ENCODE results near the gene ADORA2B.

Gene ADORA2B

DNA sequence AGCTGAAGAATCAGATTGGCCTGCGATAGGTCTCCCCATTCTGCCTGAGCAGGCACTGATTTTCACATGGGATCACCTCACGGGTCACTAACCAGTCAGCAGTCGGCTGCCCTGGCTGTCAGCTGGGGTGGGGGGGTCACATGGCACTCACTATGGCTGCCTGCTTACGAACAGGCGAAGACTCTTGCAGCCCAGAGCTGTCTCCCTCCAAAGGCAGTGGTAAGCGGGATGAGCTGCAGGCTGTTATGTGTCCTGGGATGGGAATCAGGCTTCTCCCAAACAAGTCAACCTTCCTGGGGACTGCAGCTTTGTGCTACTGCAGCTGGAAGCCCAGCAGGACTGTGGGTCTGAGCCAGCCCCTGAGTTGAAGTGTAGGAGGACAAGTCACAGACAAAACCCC, 29.0 kb upstream of the ADORA2B start:
- peaks cover 31% of the 10 kb centered on the region for H3K4me1 Mint-ChIP-seq (ENCODE audit: low read depth)
- H3K9me3 Mint-ChIP-seq: no peaks in the 10 kb centered on the region
- peaks cover 50% of the 10 kb centered on the region for H3K27me3 Mint-ChIP-seq
- no peak overlapping the region for H3K4me3 Mint-ChIP-seq
- no peaks in the 10 kb centered on the region for H3K36me3 Mint-ChIP-seq (ENCODE audit: low read depth)
- H3K27ac Mint-ChIP-seq: no peak overlapping the region
- intact Hi-C loops (cut with micrococcal nuclease): no loop called here

DNA sequence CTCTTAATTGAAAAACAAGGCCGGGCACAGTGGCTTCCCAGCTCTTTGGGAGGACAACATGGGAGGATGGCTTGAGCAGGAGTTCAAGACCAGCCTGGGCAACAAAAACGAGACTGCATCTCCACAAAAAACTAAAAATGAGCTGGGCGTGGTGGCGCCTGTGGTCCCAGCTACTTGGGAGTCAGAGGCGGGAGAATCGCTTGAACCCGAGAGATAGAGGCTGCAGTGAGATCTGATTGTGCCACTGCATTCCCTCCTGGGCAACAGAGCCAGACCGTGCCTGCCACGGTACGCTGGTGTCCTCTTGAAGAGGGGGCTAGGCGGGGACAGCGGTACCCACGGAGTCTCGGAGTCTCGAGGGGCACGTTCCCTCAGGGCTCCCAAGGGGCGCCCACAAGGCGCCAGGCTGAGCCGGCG, 27.9 kb upstream of the ADORA2B start:
- Mint-ChIP-seq H3K4me3 (no peak overlapping the region), H3K9me3 (no peaks in the 10 kb centered on the region), H3K36me3 (ENCODE audit: low read depth) (no peaks in the 10 kb centered on the region), H3K27me3 (peaks cover 51% of the 10 kb centered on the region), H3K27ac (no peak overlapping the region), H3K4me1 (ENCODE audit: low read depth) (peaks cover 34% of the 10 kb centered on the region)
- intact Hi-C loops (cut with micrococcal nuclease): no loop called here

DNA sequence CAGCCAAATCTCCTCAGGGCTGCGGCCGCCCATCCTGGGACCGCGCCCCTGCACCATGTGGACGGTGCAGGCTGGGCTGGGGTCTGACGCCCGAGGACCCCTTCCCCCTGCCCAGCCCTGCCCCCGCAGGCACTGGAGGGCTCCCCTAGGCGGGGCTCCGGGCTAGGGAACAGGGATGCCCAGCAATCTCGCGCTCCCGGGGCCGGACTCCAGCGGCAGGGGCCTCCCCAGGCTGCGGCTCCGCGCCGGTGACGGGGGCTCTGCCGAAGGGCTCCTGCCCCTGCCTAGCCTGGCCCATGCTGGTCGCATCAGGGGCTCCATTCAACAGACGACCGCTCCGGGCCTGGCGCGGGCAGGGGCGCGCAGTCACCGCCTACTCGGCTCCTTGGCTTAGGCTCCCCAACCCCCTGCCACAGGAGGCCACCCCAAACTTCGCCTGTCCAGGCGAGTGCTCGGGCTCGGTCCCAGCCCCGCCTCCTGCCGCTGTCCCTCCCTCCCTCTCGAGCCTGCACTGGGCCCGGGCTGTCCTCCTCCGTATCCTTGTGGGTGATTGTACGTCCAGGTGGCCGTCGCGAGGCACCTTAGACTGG, 27.4 kb upstream of the ADORA2B start:
- intact Hi-C loops (cut with micrococcal nuclease): no loop called here
- H3K27ac Mint-ChIP-seq: no peak overlapping the region
- H3K4me3 Mint-ChIP-seq: no peak overlapping the region
- peaks cover 34% of the 10 kb centered on the region for H3K4me1 Mint-ChIP-seq (ENCODE audit: low read depth)
- no peaks in the 10 kb centered on the region for H3K36me3 Mint-ChIP-seq (ENCODE audit: low read depth)
- no peaks in the 10 kb centered on the region for H3K9me3 Mint-ChIP-seq
- H3K27me3 Mint-ChIP-seq: peaks cover 51% of the 10 kb centered on the region

DNA sequence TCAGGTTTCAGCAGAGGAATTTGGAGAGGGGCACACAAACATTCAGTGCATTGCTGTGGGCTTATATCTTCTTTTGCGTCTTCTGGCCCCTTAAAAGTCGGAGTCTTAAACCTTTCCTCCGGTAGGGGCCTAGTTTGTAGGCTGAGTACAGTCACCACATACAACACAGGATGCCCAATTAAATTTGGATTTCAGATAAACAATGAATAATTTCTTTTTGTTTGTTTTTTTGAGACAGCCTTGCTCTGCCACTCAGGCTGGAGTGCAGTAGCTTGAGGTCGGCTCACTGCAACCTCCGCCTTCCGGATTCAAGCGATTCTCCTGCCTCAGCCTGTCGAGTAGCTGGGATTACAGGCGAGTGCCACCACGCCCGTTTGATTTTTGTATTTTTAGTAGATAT, 26.7 kb upstream of the ADORA2B start:
- H3K4me1 Mint-ChIP-seq (ENCODE audit: low read depth): peaks cover 34% of the 10 kb centered on the region
- intact Hi-C loops (cut with micrococcal nuclease): no loop called here
- H3K36me3 Mint-ChIP-seq (ENCODE audit: low read depth): no peaks in the 10 kb centered on the region
- H3K27ac Mint-ChIP-seq: no peak overlapping the region
- H3K9me3 Mint-ChIP-seq: no peaks in the 10 kb centered on the region
- H3K4me3 Mint-ChIP-seq: no peak overlapping the region
- peaks cover 51% of the 10 kb centered on the region for H3K27me3 Mint-ChIP-seq

DNA sequence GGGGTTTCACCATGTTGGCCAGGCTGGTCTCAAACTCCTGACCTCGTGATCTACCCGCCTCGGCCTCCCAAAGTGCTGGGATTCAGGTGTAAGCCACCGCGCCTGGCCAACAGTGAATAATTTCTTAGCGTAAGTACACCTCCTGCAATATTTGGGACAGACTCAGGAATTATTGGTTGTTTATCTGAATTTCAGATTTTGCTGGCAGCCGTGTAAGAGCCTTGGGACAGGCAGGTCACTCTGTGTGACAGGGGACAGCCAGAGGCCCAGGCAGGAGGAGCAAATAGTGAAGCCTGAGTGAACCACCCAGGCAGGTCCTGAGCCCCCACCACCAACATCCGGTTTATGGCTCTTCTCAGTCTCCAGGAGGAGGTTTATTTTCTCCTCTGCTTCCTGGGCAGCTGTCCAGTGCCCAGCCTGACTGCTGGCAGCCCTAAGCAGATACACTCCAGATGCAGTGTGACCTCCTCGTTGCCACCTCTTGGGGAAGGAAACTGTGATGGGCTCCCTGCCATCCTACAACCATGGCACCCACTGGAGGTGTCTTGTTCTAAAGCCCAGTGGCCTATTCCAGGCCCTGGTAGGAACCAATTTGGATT, 26.2 kb upstream of the ADORA2B start:
- intact Hi-C loops (cut with micrococcal nuclease): no loop called here
- H3K27me3 Mint-ChIP-seq: peaks cover 49% of the 10 kb centered on the region
- no peak overlapping the region for H3K4me3 Mint-ChIP-seq
- no peaks in the 10 kb centered on the region for H3K9me3 Mint-ChIP-seq
- peaks cover 30% of the 10 kb centered on the region for H3K4me1 Mint-ChIP-seq (ENCODE audit: low read depth)
- H3K27ac Mint-ChIP-seq: no peak overlapping the region
- H3K36me3 Mint-ChIP-seq (ENCODE audit: low read depth): no peaks in the 10 kb centered on the region

DNA sequence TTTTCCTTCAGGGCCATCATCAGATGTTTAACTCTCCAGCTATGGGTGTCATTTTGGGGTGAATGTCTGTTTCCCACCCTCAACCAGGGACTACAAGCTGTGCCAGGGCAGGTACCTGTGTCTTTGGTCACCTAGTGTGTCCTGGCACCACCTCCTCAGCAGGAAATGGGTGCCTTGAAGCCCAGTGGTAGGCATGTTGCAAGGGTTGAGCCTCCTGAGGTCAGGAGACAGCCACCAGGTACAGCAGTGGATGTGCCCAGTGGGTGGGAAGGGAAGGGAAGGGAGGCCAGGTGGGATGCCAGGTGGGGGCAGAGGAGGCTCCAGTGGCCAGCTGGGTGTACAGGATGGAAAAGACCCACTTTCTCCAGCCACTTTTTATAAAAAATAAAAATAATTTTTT, 25.5 kb upstream of the ADORA2B start:
- intact Hi-C loops (cut with micrococcal nuclease): no loop called here
- H3K27ac Mint-ChIP-seq: no peak overlapping the region
- H3K4me3 Mint-ChIP-seq: no peak overlapping the region
- H3K4me1 Mint-ChIP-seq (ENCODE audit: low read depth): peaks cover 23% of the 10 kb centered on the region
- no peaks in the 10 kb centered on the region for H3K9me3 Mint-ChIP-seq
- no peaks in the 10 kb centered on the region for H3K36me3 Mint-ChIP-seq (ENCODE audit: low read depth)
- H3K27me3 Mint-ChIP-seq: peaks cover 43% of the 10 kb centered on the region

DNA sequence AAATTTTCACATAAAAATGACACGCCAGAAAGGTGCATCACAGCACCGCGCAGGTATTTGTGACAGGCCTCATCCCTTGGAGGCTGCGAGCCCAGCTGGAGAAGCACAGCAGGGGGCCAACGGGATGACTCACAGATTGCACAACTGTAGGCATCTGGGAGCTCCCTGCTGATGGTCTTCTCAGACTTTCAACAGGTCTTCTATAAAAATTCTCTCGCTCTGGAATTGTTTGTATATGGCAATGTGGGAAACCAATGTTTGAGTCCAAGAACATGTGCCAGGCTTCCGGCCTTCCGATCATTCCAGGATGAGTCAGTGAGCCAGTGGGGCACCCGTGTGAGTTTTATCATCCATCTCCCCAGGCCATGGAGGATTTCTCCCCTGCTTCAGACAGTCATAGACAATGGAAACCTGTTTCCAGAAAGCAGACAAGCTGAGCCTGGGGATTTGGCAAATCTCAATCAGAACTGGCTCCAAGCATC, 24.1 kb upstream of the ADORA2B start:
- intact Hi-C loops (cut with micrococcal nuclease): no loop called here
- H3K4me1 Mint-ChIP-seq (ENCODE audit: low read depth): peaks cover 13% of the 10 kb centered on the region
- peaks cover 37% of the 10 kb centered on the region for H3K27me3 Mint-ChIP-seq
- no peak overlapping the region for H3K27ac Mint-ChIP-seq
- no peak overlapping the region for H3K4me3 Mint-ChIP-seq
- no peaks in the 10 kb centered on the region for H3K9me3 Mint-ChIP-seq
- H3K36me3 Mint-ChIP-seq (ENCODE audit: low read depth): no peaks in the 10 kb centered on the region

DNA sequence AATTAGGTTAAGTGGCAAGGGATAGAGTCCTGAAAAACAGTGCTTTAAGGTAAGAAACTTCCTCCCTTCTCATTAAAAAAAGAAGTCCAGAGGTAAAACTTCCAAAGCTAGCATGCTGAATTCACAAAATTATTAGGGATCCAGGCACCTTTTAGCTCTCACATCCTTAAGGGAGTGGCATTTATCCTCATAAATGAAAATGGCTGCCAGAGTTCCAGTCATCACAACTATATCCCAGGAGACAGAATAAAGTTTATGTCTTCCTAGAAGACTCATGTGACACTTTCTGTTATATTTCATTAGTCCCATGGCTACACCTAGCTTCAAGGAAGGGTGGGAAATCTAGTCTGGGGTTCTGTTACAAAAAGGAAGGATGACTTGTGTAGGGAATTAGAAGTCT, 23.3 kb upstream of the ADORA2B start:
- no peaks in the 10 kb centered on the region for H3K36me3 Mint-ChIP-seq (ENCODE audit: low read depth)
- intact Hi-C loops (cut with micrococcal nuclease): no loop called here
- H3K4me3 Mint-ChIP-seq: no peak overlapping the region
- H3K27me3 Mint-ChIP-seq: peaks cover 29% of the 10 kb centered on the region
- H3K4me1 Mint-ChIP-seq (ENCODE audit: low read depth): peaks cover 19% of the 10 kb centered on the region
- H3K9me3 Mint-ChIP-seq: no peaks in the 10 kb centered on the region
- H3K27ac Mint-ChIP-seq: no peak overlapping the region

DNA sequence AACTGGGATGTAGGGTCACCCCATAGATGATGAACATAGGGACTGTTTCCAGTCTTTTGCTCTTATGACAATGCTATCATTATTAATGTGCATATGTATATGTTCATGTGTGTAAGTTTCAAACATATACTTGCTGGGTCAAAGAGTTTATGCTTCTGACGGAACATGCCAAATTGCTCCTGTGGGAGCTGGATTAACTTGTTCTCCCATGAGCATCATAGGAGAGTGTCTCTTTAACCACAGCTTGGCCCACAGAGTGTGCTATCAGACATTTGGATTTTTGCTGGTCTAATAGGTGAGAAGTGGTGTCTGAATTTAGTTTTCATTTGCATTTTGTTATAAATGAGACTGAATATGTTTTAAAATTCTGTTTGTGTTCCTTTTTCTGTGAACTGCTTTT, 22.3 kb upstream of the ADORA2B start:
- peaks cover 22% of the 10 kb centered on the region for H3K4me1 Mint-ChIP-seq (ENCODE audit: low read depth)
- intact Hi-C loops (cut with micrococcal nuclease): no loop called here
- H3K27ac Mint-ChIP-seq: no peak overlapping the region
- H3K36me3 Mint-ChIP-seq (ENCODE audit: low read depth): no peaks in the 10 kb centered on the region
- no peak overlapping the region for H3K4me3 Mint-ChIP-seq
- no peaks in the 10 kb centered on the region for H3K9me3 Mint-ChIP-seq
- peaks cover 21% of the 10 kb centered on the region for H3K27me3 Mint-ChIP-seq

DNA sequence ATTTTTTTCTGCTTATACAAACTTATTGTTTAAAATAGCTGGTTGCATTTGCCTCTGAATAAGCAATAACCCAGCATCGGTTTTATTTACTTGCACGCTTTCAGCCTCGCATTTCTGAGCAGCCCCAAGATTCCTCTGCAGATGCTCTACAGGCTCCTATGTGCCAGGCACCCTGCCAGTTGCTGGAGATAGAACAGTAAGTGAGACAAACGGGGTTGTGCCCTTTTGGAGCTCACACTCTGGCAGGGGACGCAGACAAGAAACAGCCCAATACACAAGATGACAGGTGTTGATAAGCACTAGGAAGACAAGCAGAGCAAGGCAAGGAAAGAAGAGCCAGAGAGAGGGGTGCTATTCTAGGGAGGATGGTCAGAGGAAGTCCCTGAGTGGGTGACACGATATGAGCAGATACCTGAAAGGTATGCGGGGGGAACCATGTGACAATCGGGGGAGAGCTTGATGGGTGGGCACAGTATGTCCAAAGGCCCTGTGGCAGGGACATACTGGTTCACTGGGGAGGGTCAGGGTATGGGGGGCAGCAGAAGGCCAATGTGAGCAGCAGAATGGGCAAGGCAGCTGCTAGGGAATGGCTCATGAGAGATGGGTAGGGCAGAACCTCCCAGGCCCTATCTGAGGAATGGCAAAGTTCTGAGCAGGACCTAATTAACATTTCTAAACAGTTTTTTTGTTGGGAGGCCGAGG, 18.7 kb upstream of the ADORA2B start:
- peak overlapping the region; percentile 78 for H3K27ac Mint-ChIP-seq

DNA sequence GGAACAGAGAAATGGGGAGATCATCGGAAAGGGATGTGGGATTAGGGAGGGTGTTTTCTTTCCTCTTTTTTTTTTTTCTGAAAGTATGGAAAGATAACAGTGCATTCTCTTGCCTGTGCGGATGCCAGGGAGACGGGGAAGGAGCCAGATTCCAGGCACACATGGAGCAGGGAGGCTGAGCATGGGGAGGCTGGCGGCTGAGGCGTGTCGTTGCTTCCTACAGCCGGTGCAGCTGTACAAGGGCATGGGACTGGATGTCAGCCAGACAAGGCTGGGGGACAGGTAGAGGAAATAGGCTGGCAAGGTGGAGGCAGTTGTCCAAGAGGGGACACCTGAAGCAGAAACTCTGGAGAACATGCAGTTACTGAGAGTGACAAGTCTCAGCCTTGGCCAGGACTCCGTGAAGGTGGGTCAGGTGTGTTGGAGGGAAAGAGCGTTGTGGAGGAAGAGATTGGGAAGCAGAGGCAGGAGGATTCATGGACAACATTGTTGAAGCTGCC, 16.6 kb upstream of the ADORA2B start:
- peaks cover 16% of the 10 kb centered on the region for H3K27me3 Mint-ChIP-seq

More for the DNA sequence above, 18.7 kb upstream of the ADORA2B start:
- Mint-ChIP-seq H3K4me1 (ENCODE audit: low read depth) (peaks cover 45% of the 10 kb centered on the region), H3K27me3 (peaks cover 16% of the 10 kb centered on the region), H3K9me3 (no peaks in the 10 kb centered on the region), H3K36me3 (ENCODE audit: low read depth) (no peaks in the 10 kb centered on the region), H3K4me3 (no peak overlapping the region)
- intact Hi-C loops (cut with micrococcal nuclease): no loop called here

DNA sequence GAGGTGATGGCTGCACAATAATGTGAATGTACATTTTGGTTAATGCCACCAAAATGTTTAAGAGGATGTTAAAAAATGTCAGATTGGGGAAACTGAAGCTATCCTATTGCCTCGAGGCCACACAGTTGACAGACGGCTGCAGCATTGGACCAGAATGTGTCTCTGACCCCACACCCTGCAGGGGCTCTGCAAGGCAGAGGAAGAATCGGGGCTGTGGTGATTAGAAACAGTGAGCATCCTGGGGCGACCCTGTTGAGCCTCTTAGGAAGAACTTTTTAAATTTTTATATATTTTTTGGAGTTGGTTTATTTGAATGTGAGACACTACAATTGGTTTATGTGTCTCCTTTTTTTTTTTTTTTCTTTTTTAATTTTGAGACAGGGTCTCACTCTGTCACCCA, 15.0 kb upstream of the ADORA2B start:
- Mint-ChIP-seq H3K27ac (peak overlapping the region; percentile 78), H3K4me3 (no peak overlapping the region), H3K4me1 (ENCODE audit: low read depth) (peaks cover 45% of the 10 kb centered on the region), H3K27me3 (peaks cover 16% of the 10 kb centered on the region), H3K36me3 (ENCODE audit: low read depth) (no peaks in the 10 kb centered on the region), H3K9me3 (no peaks in the 10 kb centered on the region)
- intact Hi-C loops (cut with micrococcal nuclease): no loop called here

More for the DNA sequence above, 16.6 kb upstream of the ADORA2B start:
- Mint-ChIP-seq H3K4me3 (peak overlapping the region; percentile 73), H3K9me3 (no peaks in the 10 kb centered on the region), H3K36me3 (ENCODE audit: low read depth) (no peaks in the 10 kb centered on the region), H3K4me1 (ENCODE audit: low read depth) (peaks cover 45% of the 10 kb centered on the region), H3K27ac (peak overlapping the region; percentile 78)
- intact Hi-C loops (cut with micrococcal nuclease): loop anchor here (1.0 kb wide), 2 partner anchors 14 to 39 kb away; no protein-coding TSS in a partner anchor

DNA sequence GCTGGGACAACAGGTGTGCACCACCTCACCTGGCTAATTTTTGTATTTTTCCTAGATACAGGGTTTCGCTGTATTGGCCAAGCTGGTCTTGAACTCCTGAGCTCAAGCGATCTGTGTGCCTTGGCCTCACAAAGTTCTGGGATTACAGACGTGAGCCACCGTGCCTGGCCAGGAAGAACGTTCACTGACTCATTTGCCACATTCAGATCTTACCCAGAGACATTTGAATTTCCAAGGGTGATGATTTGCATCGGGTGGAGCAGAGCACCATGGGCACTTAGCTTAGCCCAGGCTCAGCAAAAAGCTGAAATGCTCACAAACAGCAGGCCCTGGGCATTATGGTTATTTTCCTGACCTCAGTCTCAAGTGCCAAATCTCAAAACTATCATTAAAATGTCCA, 14.5 kb upstream of the ADORA2B start:
- Mint-ChIP-seq H3K27ac (peak overlapping the region; percentile 42), H3K4me3 (no peak overlapping the region), H3K27me3 (peaks cover 16% of the 10 kb centered on the region), H3K9me3 (no peaks in the 10 kb centered on the region), H3K4me1 (ENCODE audit: low read depth) (peaks cover 45% of the 10 kb centered on the region), H3K36me3 (ENCODE audit: low read depth) (no peaks in the 10 kb centered on the region)
- intact Hi-C loops (cut with micrococcal nuclease): no loop called here

DNA sequence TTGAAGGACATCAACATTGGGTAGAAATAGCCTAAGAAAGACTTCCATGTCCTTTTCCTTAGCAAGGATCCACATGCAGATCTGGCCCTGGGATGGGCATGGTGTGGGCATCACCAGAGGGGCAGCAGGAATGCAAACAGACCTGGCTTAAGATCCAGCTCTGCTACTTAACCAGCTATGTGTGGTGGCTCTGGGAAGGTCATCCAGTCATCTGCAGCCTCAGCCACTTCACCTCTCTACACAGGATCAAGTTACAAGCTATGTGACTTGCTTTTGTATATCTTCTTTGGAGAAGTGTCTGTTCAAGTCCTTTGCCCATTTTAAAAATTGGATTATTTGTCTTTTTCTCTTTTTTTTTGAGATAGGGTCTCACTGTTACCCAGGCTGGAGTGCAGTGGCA, 13.5 kb upstream of the ADORA2B start:
- Mint-ChIP-seq H3K27ac (peak overlapping the region; percentile 53), H3K36me3 (ENCODE audit: low read depth) (no peaks in the 10 kb centered on the region), H3K9me3 (no peaks in the 10 kb centered on the region), H3K4me1 (ENCODE audit: low read depth) (peaks cover 39% of the 10 kb centered on the region), H3K4me3 (no peak overlapping the region), H3K27me3 (peaks cover 16% of the 10 kb centered on the region)
- intact Hi-C loops (cut with micrococcal nuclease): no loop called here
